GM12878 (cell line): Measurements from ENCODE around the gene SDCCAG8. TPM values are rescaled to one million over a fixed set of nuclear protein-coding genes. Genes with fewer than 3 reads are reported as not detected.

Experiments used
- MAX ChIP-seq: IDR thresholded peaks from 2 replicates; pipeline ENCODE4 v1.6.1; 2012; ENCODE audit warnings: low read depth, low read length, improper control_type of control experiment
- MEF2A ChIP-seq: IDR thresholded peaks from 2 replicates; pipeline ENCODE4 v1.6.1; 2011; ENCODE audit warnings: low read depth, mild to moderate bottlenecking, low read length, moderate library complexity; ENCODE audit not compliant: insufficient read depth
- MEF2B ChIP-seq: fragments of 450-650 bp; IDR thresholded peaks from 2 replicates; pipeline ENCODE4 v1.6.1; 2018; ENCODE audit warnings: mild to moderate bottlenecking, moderate library complexity; ENCODE audit not compliant: partially characterized antibody, poor library complexity, severe bottlenecking
- PAX5 ChIP-seq: IDR thresholded peaks from 2 replicates; pipeline ENCODE4 v1.6.1; 2011; ENCODE audit warnings: low read depth, low read length, borderline replicate concordance
- PKNOX1 ChIP-seq: fragments of 450-650 bp; IDR thresholded peaks from 2 replicates; pipeline ENCODE4 v1.6.1; 2016; ENCODE audit warnings: mild to moderate bottlenecking
- RCOR1 ChIP-seq: conservative IDR thresholded peaks from 2 replicates; pipeline ENCODE4 v1.6.1; 2012; ENCODE audit warnings: low read depth, low read length, improper control_type of control experiment
- RUNX3 ChIP-seq: IDR thresholded peaks from 2 replicates; pipeline ENCODE4 v1.6.1; 2012; ENCODE audit warnings: low read length, inconsistent platforms
- TBL1XR1 ChIP-seq: IDR thresholded peaks from 2 replicates; pipeline ENCODE4 v1.6.1; 2012; ENCODE audit warnings: low read depth, low read length, improper control_type of control experiment
- USF2 ChIP-seq: IDR thresholded peaks from 2 replicates; pipeline ENCODE4 v1.6.1; 2011; ENCODE audit warnings: low read depth, low read length, improper control_type of control experiment, borderline replicate concordance
- ZBTB33 ChIP-seq: fragments of 450-650 bp; IDR thresholded peaks from 2 replicates; pipeline ENCODE4 v1.6.1; 2017; ENCODE audit warnings: mild to moderate bottlenecking
- ZNF207 ChIP-seq: fragments of 450-650 bp; IDR thresholded peaks from 2 replicates; pipeline ENCODE4 v1.6.1; 2014; ENCODE audit warnings: antibody characterized with exemption, mild to moderate bottlenecking, borderline replicate concordance
- ZNF592 ChIP-seq: fragments of 450-650 bp; IDR thresholded peaks from 2 replicates; pipeline ENCODE4 v1.6.1; 2017; ENCODE audit warnings: mild to moderate bottlenecking, moderate library complexity
- polyA plus RNA-seq, 11 experiments: library from polyadenylated mRNA; depleted of rRNA in 4 of 11; unstranded in 6 of 11; stranded (reverse) in 5 of 11; fragments of >200 nt; fragmentation: Nextera tagmentation in 4 of 11; fragmentation: Illumina TruSeq in 1 of 11; extraction: Ambion mirVana in 4 of 11; extraction: Trizol in 1 of 11; gene quantifications; 1 replicate in 1 of 11; 2 replicates in 10 of 11; pipeline versions ENCODE4 v1.2.1 to v1.2.3, GENCODE V29; 2011 to 2016; ENCODE audit warnings: inconsistent platforms in 2 of 11, missing spikeins in 2 of 11, low read depth in 1 of 11
- total RNA-seq, 4 experiments: library from RNA; depleted of rRNA in 3 of 4; stranded (reverse); fragments of >200 nt in 3 of 4; fragmentation: Illumina TruSeq in 1 of 4; extraction: Trizol in 1 of 4; gene quantifications; 2 replicates each; pipeline versions ENCODE4 v1.2.1 to v1.2.3, GENCODE V29; 2013 to 2021

Gene SDCCAG8
- total and polyA plus RNA-seq, 10 of the 15 experiments (the other 5 are each of a cell fraction or from before 2014, with no cell fraction given): 15.0 to 25.6 (median 20.6) TPM

GRCh38 chr1:243471754-243472745 lies 216.2 kb downstream of the SDCCAG8 start (continued):
- no peak for TF ChIP-seq PKNOX1
- TF ChIP-seq USF2: no peak
- TF ChIP-seq RUNX3: peak; percentile 75
- no peak for TF ChIP-seq MAX
- no peak for TF ChIP-seq ZNF592
- TF ChIP-seq ZNF207: no peak
- TF ChIP-seq TBL1XR1: no peak
- no peak for TF ChIP-seq PAX5
- TF ChIP-seq MEF2A: peak; percentile 53; the same call in 1 of the 2 replicates
- no peak for TF ChIP-seq RCOR1
- no peak for TF ChIP-seq MEF2B
- no peak for TF ChIP-seq ZBTB33
- TF ChIP-seq, all 136 proteins: peak for 4
